ENCODE data around the gene TRPC4AP.
"Not testable (repeated sequence)": the region's sequence is repeated elsewhere in the genome, so short reads cannot be mapped to it uniquely, and the experiment has no call there.

The TRPC4AP gene

GRCh38 chr20:35117629-35118028, 25.0 kb upstream of the TRPC4AP start:
- TF ChIP-seq POLR2A (IDR thresholded peaks at IDR 0.05; ENCODE audit: low read depth, low read length), result no peak
- DNase-seq (ENCODE audit: insufficient read length, low spot score) (no peak), FAIRE-seq (no peak)

DNA sequence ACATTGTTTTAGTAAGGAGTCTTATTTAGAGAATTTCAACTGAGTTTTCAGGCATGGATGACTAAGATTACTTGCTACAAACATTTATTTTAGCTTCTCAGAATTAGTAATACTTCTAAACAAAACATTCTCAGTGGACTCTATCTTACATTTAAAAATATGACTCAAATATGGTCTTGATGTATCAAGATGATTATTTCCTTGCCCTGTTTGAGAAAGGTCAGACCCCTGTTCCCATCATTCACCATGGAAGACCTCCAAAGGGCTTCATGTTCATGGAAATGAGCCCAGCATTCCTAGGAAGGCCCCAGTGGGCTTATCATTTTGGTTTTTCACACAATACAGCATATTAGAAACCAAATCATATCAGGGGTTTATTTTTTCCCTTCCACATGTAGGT, 24.6 kb upstream of the TRPC4AP start:
- FAIRE-seq (no peak), DNase-seq (ENCODE audit: insufficient read length, low spot score) (no peak)
- no peak for TF ChIP-seq POLR2A (IDR thresholded peaks at IDR 0.05; ENCODE audit: low read depth, low read length)

GRCh38 chr20:35116258-35116657, 23.7 kb upstream of the TRPC4AP start:
- no peak for TF ChIP-seq POLR2A (IDR thresholded peaks at IDR 0.05; ENCODE audit: low read depth, low read length)
- FAIRE-seq, result no peak

DNA sequence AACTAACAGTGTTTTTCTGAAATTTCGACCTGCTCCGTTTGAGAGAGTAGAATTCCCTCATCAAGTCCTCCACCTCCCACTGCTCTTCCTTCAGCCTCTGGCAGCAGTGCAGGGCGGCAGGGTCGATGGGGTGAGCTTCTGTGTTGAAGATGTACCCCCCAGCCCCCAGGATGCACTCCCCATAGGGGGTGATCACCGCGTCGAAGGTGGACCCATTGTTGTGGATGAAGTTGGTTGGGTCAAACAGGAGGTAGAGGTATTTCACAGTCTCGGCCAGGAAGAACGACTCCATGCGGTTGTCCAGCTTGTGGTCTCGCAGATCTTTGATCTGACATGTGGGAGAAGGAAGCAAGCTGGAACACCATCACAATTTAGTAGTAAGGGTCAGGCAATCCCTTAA, 23.0 kb upstream of the TRPC4AP start:
- no peak for FAIRE-seq
- no peak for DNase-seq (ENCODE audit: insufficient read length, low spot score)
- TF ChIP-seq POLR2A (IDR thresholded peaks at IDR 0.05; ENCODE audit: low read depth, low read length), result no peak

More at GRCh38 chr20:35116258-35116657, 23.7 kb upstream of the TRPC4AP start:
- DNase-seq (ENCODE audit: insufficient read length, low spot score), result no peak

DNA sequence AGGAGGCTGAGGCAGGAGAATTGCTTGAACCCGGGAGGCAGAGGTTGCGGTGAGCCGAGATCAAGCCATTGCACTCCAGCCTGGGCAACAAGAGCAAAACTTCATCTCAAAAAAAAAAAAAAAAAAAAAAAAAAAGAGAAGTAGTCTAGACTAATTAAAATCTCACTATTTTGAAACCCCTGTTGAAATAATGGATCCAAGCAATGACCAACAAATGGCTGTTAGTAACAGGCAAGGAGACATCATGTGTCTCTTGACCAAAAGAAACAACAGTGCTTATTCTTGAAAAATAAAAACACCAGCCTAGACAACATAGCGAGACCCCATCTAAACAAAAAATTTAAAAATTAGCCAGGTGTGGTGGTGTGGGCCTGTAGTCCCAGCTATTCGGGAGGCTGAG, 19.7 kb upstream of the TRPC4AP start:
- not testable (repeated sequence) for FAIRE-seq; DNase-seq (ENCODE audit: insufficient read length, low spot score)

- FAIRE-seq (peak; percentile 58), DNase-seq (ENCODE audit: insufficient read length, low spot score) (peak; percentile 64)
- TF ChIP-seq POLR2A (IDR thresholded peaks at IDR 0.05; ENCODE audit: low read depth, low read length), result no peak
Measured at GRCh38 chr20:35111141-35111888, 18.7 kb upstream of the TRPC4AP start.

DNA sequence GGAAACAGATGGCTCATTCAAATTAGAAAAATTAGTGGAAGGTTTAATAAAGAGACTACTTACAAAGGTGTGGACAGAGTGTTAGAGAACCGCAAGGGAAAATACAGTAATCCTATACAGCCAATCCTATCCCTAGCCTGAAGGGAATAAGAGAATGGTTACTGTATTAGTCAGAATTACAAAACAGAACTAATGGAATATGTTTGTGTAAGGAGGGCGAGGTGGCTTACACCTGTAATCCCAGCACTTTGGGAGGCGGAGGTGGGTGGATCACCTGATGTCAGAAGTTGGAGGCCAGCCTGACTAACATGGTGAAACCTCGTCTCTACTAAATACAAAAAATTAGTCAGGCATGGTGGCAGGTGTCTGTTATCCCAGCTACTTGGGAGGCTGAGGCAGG, 16.3 kb upstream of the TRPC4AP start:
- no peak for DNase-seq (ENCODE audit: insufficient read length, low spot score)
- no peak for TF ChIP-seq POLR2A (IDR thresholded peaks at IDR 0.05; ENCODE audit: low read depth, low read length)
- FAIRE-seq, result no peak

DNA sequence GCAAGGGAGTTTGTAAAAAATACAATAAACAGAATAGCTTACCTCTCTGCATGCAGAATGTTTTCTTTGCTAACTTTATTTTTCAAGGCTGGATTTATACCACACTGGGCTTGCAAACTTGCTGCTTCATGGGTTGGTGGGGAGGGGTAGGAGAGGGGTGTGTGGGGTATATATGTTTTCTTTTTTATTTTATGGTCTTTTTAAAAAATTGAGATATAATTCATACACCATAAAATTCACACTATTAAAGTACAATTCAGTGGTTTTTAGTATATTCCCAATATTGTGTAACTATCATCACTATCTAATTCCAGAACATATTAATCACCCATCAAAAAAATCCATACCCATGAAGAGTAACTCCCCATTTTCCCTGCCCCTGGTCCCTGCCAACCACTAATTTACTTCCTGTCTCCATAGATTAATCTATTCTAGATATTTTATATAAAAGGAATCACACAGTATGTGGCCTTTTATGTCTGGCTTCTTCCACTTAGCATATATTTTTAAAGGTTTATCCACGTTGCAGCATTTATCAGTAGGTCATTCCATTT, 14.3 kb upstream of the TRPC4AP start:
- no peak for TF ChIP-seq POLR2A (IDR thresholded peaks at IDR 0.05; ENCODE audit: low read depth, low read length)
- no peak for FAIRE-seq
- DNase-seq (ENCODE audit: insufficient read length, low spot score), result no peak

DNA sequence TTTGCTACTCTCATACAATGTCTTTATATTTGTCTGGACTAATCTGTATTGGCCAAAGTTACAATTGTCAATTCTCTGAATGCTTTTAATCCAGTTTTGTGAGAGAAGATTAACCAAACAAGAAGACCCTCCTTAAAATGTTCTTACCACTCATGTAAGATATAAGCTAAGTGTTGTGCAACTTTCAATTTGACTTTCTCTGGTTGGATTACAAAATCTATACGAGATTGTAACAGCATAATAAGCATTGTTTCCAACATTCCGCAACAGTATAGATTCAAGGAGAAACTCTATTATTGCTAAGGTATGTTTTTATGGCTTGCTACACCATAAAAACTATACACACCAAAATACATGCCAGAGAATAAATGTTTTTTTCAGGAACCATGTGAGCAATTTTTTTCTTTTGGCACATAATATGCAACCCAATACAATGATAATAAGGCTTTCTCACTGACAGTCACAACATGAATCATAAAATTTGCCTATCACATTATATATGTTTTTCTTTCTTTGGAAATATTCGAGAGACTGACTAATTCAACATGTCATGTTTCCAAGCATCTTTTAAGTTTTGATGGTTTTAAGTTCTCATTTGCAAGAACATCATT, 12.2 kb upstream of the TRPC4AP start:
- TF ChIP-seq POLR2A (IDR thresholded peaks at IDR 0.05; ENCODE audit: low read depth, low read length), result no peak
- FAIRE-seq, result no peak
- DNase-seq (ENCODE audit: insufficient read length, low spot score), result no peak

DNA sequence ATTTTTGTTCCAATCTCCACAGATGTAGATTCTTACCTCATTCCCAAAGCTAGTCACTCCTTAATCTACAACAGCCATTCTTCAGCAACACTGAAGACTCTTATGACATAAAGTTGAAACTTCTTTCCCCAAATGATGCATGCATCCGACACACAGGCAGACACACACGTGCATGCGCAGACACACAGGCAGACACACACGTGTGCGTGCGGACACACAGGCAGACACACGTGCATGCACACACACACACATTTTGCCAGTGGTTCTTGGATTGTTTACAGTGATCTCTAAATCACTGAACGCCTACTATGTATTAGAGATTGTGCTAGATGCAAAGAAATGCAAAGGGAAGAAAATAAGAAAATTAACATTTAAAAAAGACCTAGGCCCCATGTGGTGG, 9.0 kb upstream of the TRPC4AP start:
- FAIRE-seq (no peak), DNase-seq (ENCODE audit: insufficient read length, low spot score) (no peak)
- TF ChIP-seq POLR2A (IDR thresholded peaks at IDR 0.05; ENCODE audit: low read depth, low read length), result no peak

GRCh38 chr20:35093267-35093884, 769 bp upstream of the TRPC4AP start:
- no peak for TF ChIP-seq POLR2A (IDR thresholded peaks at IDR 0.05; ENCODE audit: low read depth, low read length)
- peak; percentile 33 for DNase-seq (ENCODE audit: insufficient read length, low spot score)
- peak; percentile 30 for FAIRE-seq

- DNase-seq (ENCODE audit: insufficient read length, low spot score) (no peak), FAIRE-seq (no peak)
- TF ChIP-seq POLR2A (IDR thresholded peaks at IDR 0.05; ENCODE audit: low read depth, low read length), result no peak
Measured at GRCh38 chr20:35091816-35092523, 637 bp downstream of the TRPC4AP start.

GRCh38 chr20:35088231-35089145, 4.1 kb downstream of the TRPC4AP start:
- DNase-seq (ENCODE audit: insufficient read length, low spot score) (no peak), FAIRE-seq (no peak)
- no peak for TF ChIP-seq POLR2A (IDR thresholded peaks at IDR 0.05; ENCODE audit: low read depth, low read length)

Measured in H54 (cell line).